K562 treated with DMSO at 1 percent for 48 hours (cell line): ENCODE measurements around the gene ARSD. TPM values are rescaled to one million over a fixed set of nuclear protein-coding genes. Genes with fewer than 3 reads are reported as not detected.

Experiments
- total RNA-seq: library from RNA; unstranded; fragments of 300-600 nt; gene quantifications from 2 replicates; pipeline ENCODE4 v1.2.3, GENCODE V29; 2022; ENCODE audit warnings: low replicate concordance; ENCODE audit errors: extremely low read depth

The ARSD gene
- not detected in 2 replicates for total RNA-seq

GRCh38 chrX:2928583-2929434 lies at the start of gene ARSD:
TSS of gene ARSD (minus strand) at chrX:2929339. CDS start at chrX:2929275, 64 bp downstream.

Other genes starting within 250 kb of the ARSD start
- not detected in 2 replicates for gene CD99, start 238.0 kb downstream of the ARSD start, total RNA-seq
- not detected in 2 replicates for gene XG, start 177.3 kb downstream of the ARSD start, total RNA-seq
- not detected in 2 replicates for gene GYG2, start 100.4 kb downstream of the ARSD start, total RNA-seq
- not detected in 2 replicates for gene ARSH, start 77.2 kb upstream of the ARSD start, total RNA-seq
- not detected in 2 replicates for gene ARSF, start 112.1 kb upstream of the ARSD start, total RNA-seq